Measurements from ENCODE around the gene ABHD17A. TPM values are rescaled to one million over a fixed set of nuclear protein-coding genes. Genes with fewer than 3 reads are reported as not detected.
A peak's percentile ranks its signal among the peaks of the same experiment; 100 is the strongest.

ABHD17A gene
- total RNA-seq, 1 experiment from 2014 or later = 102 TPM

- ChIA-PET CTCF (interaction anchor here (0.7 kb wide), 1 partner anchor 59 kb away, joined by 10 read pairs; no protein-coding TSS in a partner anchor), POLR2A (ENCODE audit: unreplicated experiment) (interaction anchor here (0.5 kb wide), 2 partner anchors 16 to 1073 kb away, joined by 6 to 13 read pairs; no protein-coding TSS in a partner anchor)
- BruUV-seq (replicated peaks) = no TSS peak
- Histone ChIP-seq H3K9me3 (ENCODE audit: low read length) (no peaks in the 10 kb centered on the region), H3K27me3 (ENCODE audit: low read length) (no peaks in the 10 kb centered on the region), H3K9me2 (replicated peaks; ENCODE audit: low read length) (no peaks in the 10 kb centered on the region), H3K36me3 (ENCODE audit: low read depth, low read length) (no peaks in the 10 kb centered on the region), H4K20me1 (ENCODE audit: low read length) (peaks cover 31% of the 10 kb centered on the region), H3K9ac (ENCODE audit: low read length) (no peak overlapping the region), H3K79me2 (ENCODE audit: low read length) (peaks cover 83% of the 10 kb centered on the region), H3K4me2 (ENCODE audit: low read length) (no peak overlapping the region), H3F3A (ENCODE audit: low read length, unreplicated experiment) (no peaks in the 10 kb centered on the region), H2AFZ (ENCODE audit: low read length) (no peak overlapping the region), H3K4me3 (ENCODE audit: low read length) (no peak overlapping the region), H3K4me1 (ENCODE audit: insufficient read depth, low read length) (peaks cover 15% of the 10 kb centered on the region; the same call in 1 of the 2 replicates), H3K27ac (ENCODE audit: low read length) (no peak overlapping the region)
- intact Hi-C loops (cut with micrococcal nuclease) = no loop called here
- TF ChIP-seq EZH2phosphoT487 (IDR thresholded peaks at IDR 0.05; ENCODE audit: borderline replicate concordance, low read length) = no peak
- no peak for TF ChIP-seq EZH2 (IDR thresholded peaks at IDR 0.05; ENCODE audit: low read length, unreplicated experiment)
- TF ChIP-seq, protein P1, sequence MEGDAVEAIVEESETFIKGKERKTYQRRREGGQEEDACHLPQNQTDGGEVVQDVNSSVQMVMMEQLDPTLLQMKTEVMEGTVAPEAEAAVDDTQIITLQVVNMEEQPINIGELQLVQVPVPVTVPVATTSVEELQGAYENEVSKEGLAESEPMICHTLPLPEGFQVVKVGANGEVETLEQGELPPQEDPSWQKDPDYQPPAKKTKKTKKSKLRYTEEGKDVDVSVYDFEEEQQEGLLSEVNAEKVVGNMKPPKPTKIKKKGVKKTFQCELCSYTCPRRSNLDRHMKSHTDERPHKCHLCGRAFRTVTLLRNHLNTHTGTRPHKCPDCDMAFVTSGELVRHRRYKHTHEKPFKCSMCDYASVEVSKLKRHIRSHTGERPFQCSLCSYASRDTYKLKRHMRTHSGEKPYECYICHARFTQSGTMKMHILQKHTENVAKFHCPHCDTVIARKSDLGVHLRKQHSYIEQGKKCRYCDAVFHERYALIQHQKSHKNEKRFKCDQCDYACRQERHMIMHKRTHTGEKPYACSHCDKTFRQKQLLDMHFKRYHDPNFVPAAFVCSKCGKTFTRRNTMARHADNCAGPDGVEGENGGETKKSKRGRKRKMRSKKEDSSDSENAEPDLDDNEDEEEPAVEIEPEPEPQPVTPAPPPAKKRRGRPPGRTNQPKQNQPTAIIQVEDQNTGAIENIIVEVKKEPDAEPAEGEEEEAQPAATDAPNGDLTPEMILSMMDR (conservative IDR thresholded peaks at IDR 0.05; ENCODE audit: low read depth, low read length) = no peak
- ATAC-seq (no peak), DNase-seq (no peak)
Measured at GRCh38 chr19:1857648-1858326, 27.5 kb downstream of the ABHD17A start.

- POLR2A ChIA-PET (ENCODE audit: unreplicated experiment) = no interaction called here
- Histone ChIP-seq H3K79me2 (ENCODE audit: low read length) (peaks cover 78% of the 10 kb centered on the region), H3K9ac (ENCODE audit: low read length) (no peak overlapping the region), H3K4me2 (ENCODE audit: low read length) (no peak overlapping the region), H2AFZ (ENCODE audit: low read length) (no peak overlapping the region), H3K27me3 (ENCODE audit: low read length) (no peaks in the 10 kb centered on the region), H3K4me3 (ENCODE audit: low read length) (no peak overlapping the region), H3K4me1 (ENCODE audit: insufficient read depth, low read length) (peaks cover 15% of the 10 kb centered on the region; the same call in 1 of the 2 replicates), H3K36me3 (ENCODE audit: low read depth, low read length) (no peaks in the 10 kb centered on the region), H3K27ac (ENCODE audit: low read length) (no peak overlapping the region), H4K20me1 (ENCODE audit: low read length) (peaks cover 26% of the 10 kb centered on the region), H3K9me2 (replicated peaks; ENCODE audit: low read length) (no peaks in the 10 kb centered on the region), H3K9me3 (ENCODE audit: low read length) (no peaks in the 10 kb centered on the region), H3F3A (ENCODE audit: low read length, unreplicated experiment) (no peaks in the 10 kb centered on the region)
- intact Hi-C loops (cut with micrococcal nuclease) = no loop called here
- CTCF ChIA-PET = interaction anchor here (0.7 kb wide), 1 partner anchor 58 kb away, joined by 10 read pairs; no protein-coding TSS in a partner anchor
- DNase-seq = peak; percentile 44
- ATAC-seq = peak; percentile 62
- no peak for TF ChIP-seq EZH2 (IDR thresholded peaks at IDR 0.05; ENCODE audit: low read length, unreplicated experiment)
- TF ChIP-seq, protein P1 (conservative IDR thresholded peaks at IDR 0.05; ENCODE audit: low read depth, low read length) = no peak
- no peak for TF ChIP-seq EZH2phosphoT487 (IDR thresholded peaks at IDR 0.05; ENCODE audit: borderline replicate concordance, low read length)
- no TSS peak for BruUV-seq (replicated peaks)
Measured at GRCh38 chr19:1856698-1857603, 28.3 kb downstream of the ABHD17A start.

Data from PC-3 (cell line).